SK-N-SH treated with all-trans-retinoic acid at 6 μM for 48 hours (cell line): ENCODE data around the gene EOMES.

Experiments
- ATAC-seq: fragments of 200-7000 bp; cut with Tn5 transposase; 3 replicates; pipeline ENCODE4 v1.9.1; 2020; ENCODE audit warnings: mild to moderate bottlenecking, moderate library complexity
- ARNTL ChIP-seq: fragments of 450-650 bp; formaldehyde crosslinking; IDR thresholded peaks from 2 replicates; pipeline ENCODE4 v1.5.0; 2020; ENCODE audit warnings: low read depth, mild to moderate bottlenecking, moderate library complexity, borderline replicate concordance
- BACH2 ChIP-seq: fragments of 250-450 bp; sonication (Bioruptor Pico); IDR thresholded peaks from 2 replicates; pipeline ENCODE4 v1.9.0; 2021; ENCODE audit warnings: mild to moderate bottlenecking, borderline replicate concordance
- CSRNP3 ChIP-seq: fragments of 250-450 bp; sonication (Bioruptor Pico); IDR thresholded peaks from 2 replicates; pipeline ENCODE4 v1.5.1; 2021; ENCODE audit warnings: mild to moderate bottlenecking, moderate library complexity
- ESRRG ChIP-seq: fragments of 250-450 bp; sonication (Bioruptor Pico); IDR thresholded peaks from 2 replicates; pipeline ENCODE4 v1.6.1; 2021; ENCODE audit warnings: mild to moderate bottlenecking
- GLIS3 ChIP-seq: fragments of 250-450 bp; sonication (Bioruptor Pico); IDR thresholded peaks from 2 replicates; pipeline ENCODE4 v1.5.0; 2020; ENCODE audit warnings: mild to moderate bottlenecking, moderate library complexity
- OSR1 ChIP-seq: fragments of 250-450 bp; sonication (Bioruptor Pico); IDR thresholded peaks from 2 replicates; pipeline ENCODE4 v1.8.0; 2022; ENCODE audit warnings: moderate library complexity, mild to moderate bottlenecking, inconsistent platforms
- POU6F1 ChIP-seq: fragments of 250-450 bp; sonication (Bioruptor Pico); IDR thresholded peaks from 2 replicates; pipeline ENCODE4 v1.8.0; 2021; ENCODE audit warnings: low read depth, mild to moderate bottlenecking, moderate library complexity, borderline replicate concordance
- RARB ChIP-seq: fragments of 250-450 bp; sonication (Bioruptor Pico); IDR thresholded peaks from 2 replicates; pipeline ENCODE4 v1.8.0; 2021; ENCODE audit warnings: mild to moderate bottlenecking, moderate library complexity
- SNAI2 ChIP-seq: fragments of 250-450 bp; sonication (Bioruptor Pico); IDR thresholded peaks from 2 replicates; pipeline ENCODE4 v1.5.0; 2020; ENCODE audit warnings: mild to moderate bottlenecking, moderate library complexity
- TCF4 ChIP-seq: fragments of 250-450 bp; sonication (Bioruptor Pico); IDR thresholded peaks from 2 replicates; pipeline ENCODE4 v1.8.0; 2021; ENCODE audit warnings: mild to moderate bottlenecking, moderate library complexity, borderline replicate concordance
- TOX ChIP-seq: fragments of 250-450 bp; sonication (Bioruptor Pico); IDR thresholded peaks from 2 replicates; pipeline ENCODE4 v1.8.0; 2021; ENCODE audit warnings: mild to moderate bottlenecking, moderate library complexity, borderline replicate concordance
- ZC3H10 ChIP-seq: fragments of 250-450 bp; sonication (Bioruptor Pico); IDR thresholded peaks from 2 replicates; pipeline ENCODE4 v1.5.1; 2021; ENCODE audit warnings: mild to moderate bottlenecking, moderate library complexity
- ZFP3 ChIP-seq: fragments of 250-450 bp; sonication (Bioruptor Pico); IDR thresholded peaks from 2 replicates; pipeline ENCODE4 v1.5.0; 2020; ENCODE audit warnings: mild to moderate bottlenecking, moderate library complexity
- ZFP30 ChIP-seq: fragments of 450-650 bp; formaldehyde crosslinking; IDR thresholded peaks from 2 replicates; pipeline ENCODE4 v1.5.0; 2022; ENCODE audit warnings: mild to moderate bottlenecking, moderate library complexity
- ZNF565 ChIP-seq: fragments of 450-650 bp; formaldehyde crosslinking; conservative IDR thresholded peaks from 2 replicates; pipeline ENCODE4 v1.5.0; 2020; ENCODE audit warnings: low read depth, mild to moderate bottlenecking, moderate library complexity
- ZNF70 ChIP-seq: fragments of 450-650 bp; formaldehyde crosslinking; IDR thresholded peaks from 2 replicates; pipeline ENCODE4 v1.5.0; 2020; ENCODE audit warnings: mild to moderate bottlenecking, moderate library complexity
- ZNF8 ChIP-seq: fragments of 450-650 bp; formaldehyde crosslinking; IDR thresholded peaks from 2 replicates; pipeline ENCODE4 v1.5.0; 2020; ENCODE audit warnings: mild to moderate bottlenecking, moderate library complexity
- TF ChIP-seq, protein P1 (sequence below): fragments of 250-450 bp; sonication (Bioruptor Pico); IDR thresholded peaks from 2 replicates; pipeline ENCODE4 v1.8.0; 2020; ENCODE audit warnings: mild to moderate bottlenecking, moderate library complexity, borderline replicate concordance
- TF ChIP-seq, protein P2 (sequence below): fragments of 250-450 bp; sonication (Bioruptor Pico); IDR thresholded peaks from 2 replicates; pipeline ENCODE4 v1.5.1; 2020; ENCODE audit warnings: low read depth, mild to moderate bottlenecking, moderate library complexity
- TF ChIP-seq, protein P3 (sequence below): fragments of 250-450 bp; sonication (Bioruptor Pico); IDR thresholded peaks from 2 replicates; pipeline ENCODE4 v1.5.0; 2020; ENCODE audit warnings: mild to moderate bottlenecking, moderate library complexity

The EOMES gene

DNA sequence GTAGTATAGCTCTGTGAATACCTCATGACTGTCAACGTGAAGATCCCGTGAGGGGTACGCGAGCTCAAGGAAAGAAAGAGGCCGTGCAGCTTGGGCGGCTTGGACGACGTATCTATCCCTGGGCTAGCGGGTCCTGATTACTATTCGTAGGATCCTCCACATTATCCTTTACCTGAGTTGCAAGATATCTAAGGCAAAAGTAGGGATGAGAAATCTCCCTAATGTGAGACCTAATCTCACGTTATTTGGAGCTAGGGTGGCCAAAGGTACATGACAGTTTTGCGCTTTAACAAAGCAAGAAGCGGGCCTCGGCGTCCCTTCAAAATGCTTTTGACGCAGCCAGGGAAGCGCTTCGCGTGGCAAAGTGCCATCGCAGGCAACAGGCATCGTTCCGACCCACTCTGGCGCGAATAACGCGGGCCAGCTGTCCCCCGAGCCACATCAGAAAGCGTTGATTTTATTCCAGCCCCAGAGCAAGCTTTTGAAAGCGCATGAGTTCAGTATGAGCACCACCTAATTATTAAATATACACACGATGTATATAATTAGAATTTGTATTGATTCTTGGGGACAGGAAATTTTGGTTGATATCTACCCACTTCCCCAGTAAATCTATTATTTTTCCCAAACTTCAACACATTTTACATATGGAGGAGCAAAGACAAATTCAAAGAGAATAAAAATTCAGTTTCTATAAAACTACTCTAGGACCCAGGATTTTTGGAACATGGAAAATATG lies 2.5 kb upstream of the EOMES start (continued):
- TF ChIP-seq, protein P1, sequence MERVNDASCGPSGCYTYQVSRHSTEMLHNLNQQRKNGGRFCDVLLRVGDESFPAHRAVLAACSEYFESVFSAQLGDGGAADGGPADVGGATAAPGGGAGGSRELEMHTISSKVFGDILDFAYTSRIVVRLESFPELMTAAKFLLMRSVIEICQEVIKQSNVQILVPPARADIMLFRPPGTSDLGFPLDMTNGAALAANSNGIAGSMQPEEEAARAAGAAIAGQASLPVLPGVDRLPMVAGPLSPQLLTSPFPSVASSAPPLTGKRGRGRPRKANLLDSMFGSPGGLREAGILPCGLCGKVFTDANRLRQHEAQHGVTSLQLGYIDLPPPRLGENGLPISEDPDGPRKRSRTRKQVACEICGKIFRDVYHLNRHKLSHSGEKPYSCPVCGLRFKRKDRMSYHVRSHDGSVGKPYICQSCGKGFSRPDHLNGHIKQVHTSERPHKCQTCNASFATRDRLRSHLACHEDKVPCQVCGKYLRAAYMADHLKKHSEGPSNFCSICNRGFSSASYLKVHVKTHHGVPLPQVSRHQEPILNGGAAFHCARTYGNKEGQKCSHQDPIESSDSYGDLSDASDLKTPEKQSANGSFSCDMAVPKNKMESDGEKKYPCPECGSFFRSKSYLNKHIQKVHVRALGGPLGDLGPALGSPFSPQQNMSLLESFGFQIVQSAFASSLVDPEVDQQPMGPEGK = no peak
- TF ChIP-seq ESRRG (no peak), SNAI2 (CRISPR knock-in tag) (no peak), TOX (CRISPR knock-in tag) (no peak)

GRCh38 chr3:27723815-27724458 lies 1.8 kb upstream of the EOMES start:
- TF ChIP-seq ZC3H10 (CRISPR knock-in tag) = no peak
- no peak for TF ChIP-seq ARNTL (CRISPR knock-in tag)
- TF ChIP-seq, protein P2, sequence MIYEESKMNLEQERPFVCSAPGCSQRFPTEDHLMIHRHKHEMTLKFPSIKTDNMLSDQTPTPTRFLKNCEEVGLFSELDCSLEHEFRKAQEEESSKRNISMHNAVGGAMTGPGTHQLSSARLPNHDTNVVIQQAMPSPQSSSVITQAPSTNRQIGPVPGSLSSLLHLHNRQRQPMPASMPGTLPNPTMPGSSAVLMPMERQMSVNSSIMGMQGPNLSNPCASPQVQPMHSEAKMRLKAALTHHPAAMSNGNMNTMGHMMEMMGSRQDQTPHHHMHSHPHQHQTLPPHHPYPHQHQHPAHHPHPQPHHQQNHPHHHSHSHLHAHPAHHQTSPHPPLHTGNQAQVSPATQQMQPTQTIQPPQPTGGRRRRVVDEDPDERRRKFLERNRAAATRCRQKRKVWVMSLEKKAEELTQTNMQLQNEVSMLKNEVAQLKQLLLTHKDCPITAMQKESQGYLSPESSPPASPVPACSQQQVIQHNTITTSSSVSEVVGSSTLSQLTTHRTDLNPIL (CRISPR knock-in tag) = no peak
- TF ChIP-seq ZNF70 (CRISPR knock-in tag) = no peak
- no peak for ATAC-seq

GRCh38 chr3:27723456-27723814 lies 1.3 kb upstream of the EOMES start:
- TF ChIP-seq ZFP30 (CRISPR knock-in tag) (no peak), POU6F1 (no peak), ZNF70 (CRISPR knock-in tag) (no peak), TOX (CRISPR knock-in tag) (no peak), ARNTL (CRISPR knock-in tag) (no peak), OSR1 (no peak), RARB (CRISPR knock-in tag) (no peak), ESRRG (no peak), CSRNP3 (CRISPR knock-in tag) (no peak), SNAI2 (CRISPR knock-in tag) (no peak), BACH2 (CRISPR knock-in tag) (no peak), ZFP3 (CRISPR knock-in tag) (no peak), TCF4 (no peak), GLIS3 (no peak), ZNF8 (CRISPR knock-in tag) (no peak), ZNF565 (no peak)
- TF ChIP-seq, protein P1 = no peak
- TF ChIP-seq, protein P3, sequence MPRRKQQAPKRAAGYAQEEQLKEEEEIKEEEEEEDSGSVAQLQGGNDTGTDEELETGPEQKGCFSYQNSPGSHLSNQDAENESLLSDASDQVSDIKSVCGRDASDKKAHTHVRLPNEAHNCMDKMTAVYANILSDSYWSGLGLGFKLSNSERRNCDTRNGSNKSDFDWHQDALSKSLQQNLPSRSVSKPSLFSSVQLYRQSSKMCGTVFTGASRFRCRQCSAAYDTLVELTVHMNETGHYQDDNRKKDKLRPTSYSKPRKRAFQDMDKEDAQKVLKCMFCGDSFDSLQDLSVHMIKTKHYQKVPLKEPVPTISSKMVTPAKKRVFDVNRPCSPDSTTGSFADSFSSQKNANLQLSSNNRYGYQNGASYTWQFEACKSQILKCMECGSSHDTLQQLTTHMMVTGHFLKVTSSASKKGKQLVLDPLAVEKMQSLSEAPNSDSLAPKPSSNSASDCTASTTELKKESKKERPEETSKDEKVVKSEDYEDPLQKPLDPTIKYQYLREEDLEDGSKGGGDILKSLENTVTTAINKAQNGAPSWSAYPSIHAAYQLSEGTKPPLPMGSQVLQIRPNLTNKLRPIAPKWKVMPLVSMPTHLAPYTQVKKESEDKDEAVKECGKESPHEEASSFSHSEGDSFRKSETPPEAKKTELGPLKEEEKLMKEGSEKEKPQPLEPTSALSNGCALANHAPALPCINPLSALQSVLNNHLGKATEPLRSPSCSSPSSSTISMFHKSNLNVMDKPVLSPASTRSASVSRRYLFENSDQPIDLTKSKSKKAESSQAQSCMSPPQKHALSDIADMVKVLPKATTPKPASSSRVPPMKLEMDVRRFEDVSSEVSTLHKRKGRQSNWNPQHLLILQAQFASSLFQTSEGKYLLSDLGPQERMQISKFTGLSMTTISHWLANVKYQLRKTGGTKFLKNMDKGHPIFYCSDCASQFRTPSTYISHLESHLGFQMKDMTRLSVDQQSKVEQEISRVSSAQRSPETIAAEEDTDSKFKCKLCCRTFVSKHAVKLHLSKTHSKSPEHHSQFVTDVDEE = no peak
- ATAC-seq = no peak
